Panc1 (cell line): Measurements from ENCODE around the gene ETFRF1. TPM values are rescaled to one million over a fixed set of nuclear protein-coding genes. Genes with fewer than 3 reads are reported as not detected.
A peak's percentile ranks its signal among the peaks of the same experiment; 100 is the strongest.

Source experiments
- ATAC-seq: fragments of 200-7000 bp; cut with Tn5 transposase; 2 replicates; pipeline ENCODE4 v1.9.1; 2020; ENCODE audit warnings: mild to moderate bottlenecking, moderate library complexity
- BruUV-seq: library from RNA; stranded (reverse); fragments of 400-500 nt; replicated peaks from 2 replicates; lab custom pipeline; 2021; lab: Mats Ljungman, UMichigan
- CTCF ChIA-PET: fragments of 300-600 bp; sonication (Branson Sonifier 250); formaldehyde crosslinking; loops from one replicate; lab custom pipeline; 2022; ENCODE audit warnings: antibody characterized with exemption; lab: Charles Lee
- POLR2A ChIA-PET: fragments of 300-600 bp; sonication (Branson Sonifier 250); formaldehyde crosslinking; loops from one replicate; lab custom pipeline; 2022; ENCODE audit warnings: antibody characterized with exemption; lab: Charles Lee
- DNase-seq: peaks from one replicate; pipeline ENCODE4 v3.0.0-alpha.2; 2010; ENCODE audit warnings: low read depth, low spot score
- H3K27ac ChIP-seq: 2 replicates; pipeline ENCODE4 v1.5.1; 2011; ENCODE audit warnings: mild to moderate bottlenecking, low read length, inconsistent platforms
- H3K27me3 ChIP-seq: fragments of 200-500 bp; sonication (Bioruptor generic); 2 replicates; pipeline ENCODE4 v1.6.0; 2014; ENCODE audit warnings: low read length, inconsistent platforms; ENCODE audit not compliant: control insufficient read depth, insufficient read depth
- H3K36me3 ChIP-seq: fragments of 200-500 bp; sonication (Bioruptor generic); 2 replicates; pipeline ENCODE4 v1.5.1; 2014; ENCODE audit warnings: inconsistent platforms, mild to moderate bottlenecking, low read length, moderate library complexity; ENCODE audit not compliant: control insufficient read depth, insufficient read depth
- H3K4me1 ChIP-seq: 2 replicates; pipeline ENCODE4 v1.5.1; 2011; ENCODE audit warnings: inconsistent platforms, mild to moderate bottlenecking, low read length, moderate library complexity; ENCODE audit not compliant: control insufficient read depth, insufficient read depth
- H3K4me3 ChIP-seq, 2 experiments: 2 replicates each; pipeline ENCODE4 v1.5.1; 2011 to 2012; ENCODE audit warnings: low read depth in 2 of 2, low read length in 2 of 2, mild to moderate bottlenecking in 2 of 2, inconsistent platforms in 1 of 2, moderate library complexity in 1 of 2
- H3K9me3 ChIP-seq: fragments of 200-500 bp; sonication (Bioruptor generic); 2 replicates; pipeline ENCODE4 v1.5.1; 2014; ENCODE audit warnings: low read depth, mild to moderate bottlenecking, inconsistent platforms, low read length, moderate library complexity; ENCODE audit not compliant: control insufficient read depth, insufficient read depth
- CTCF ChIP-seq: fragments of 450-650 bp; IDR thresholded peaks from 2 replicates; pipeline ENCODE4 v1.5.1; 2017; ENCODE audit warnings: mild to moderate bottlenecking
- POLR2AphosphoS5 ChIP-seq: IDR thresholded peaks from 2 replicates; pipeline ENCODE4 v1.6.1; 2012; ENCODE audit warnings: mild to moderate bottlenecking, low read depth, low read length, moderate library complexity
- REST ChIP-seq, 2 experiments: IDR thresholded peaks; 2 replicates each; pipeline ENCODE4 v1.6.1; 2011 to 2012; ENCODE audit warnings: low read depth in 2 of 2, control low read depth in 1 of 2, low read length in 1 of 2, mild to moderate bottlenecking in 1 of 2, moderate library complexity in 1 of 2; ENCODE audit not compliant: insufficient read depth in 1 of 2
- SIN3A ChIP-seq: IDR thresholded peaks from 2 replicates; pipeline ENCODE4 v1.6.1; 2012; ENCODE audit warnings: low read depth, mild to moderate bottlenecking, low read length, moderate library complexity, borderline replicate concordance; ENCODE audit not compliant: insufficient read depth
- TCF7L2 ChIP-seq: IDR thresholded peaks from 2 replicates; pipeline ENCODE4 v1.6.1; 2011; ENCODE audit warnings: mild to moderate bottlenecking, low read depth, low read length, inconsistent platforms
- in situ Hi-C: cut with HindIII; loops from 2 replicates; pipeline ENCODE4 v1.10.0; 2016; ENCODE audit warnings: low sequenced_read_pairs, low pct_unique_long_range_greater_than_20kb
- intact Hi-C: fragments of 100-400 bp; cut with micrococcal nuclease; formaldehyde crosslinking; loops from one replicate; pipeline ENCODE4 v1.10.0; 2022; ENCODE audit not compliant: unreplicated experiment
- total RNA-seq: library from RNA; stranded (reverse); gene quantifications from one replicate; pipeline ENCODE4 v1.2.1, GENCODE V29; 2021; ENCODE audit not compliant: unreplicated experiment

ETFRF1 gene
- total RNA-seq, 1 experiment from 2014 or later, result 12.6 TPM

- ChIA-PET POLR2A (interaction anchor here (0.6 kb wide), 1 partner anchor 208 kb away, joined by 4 read pairs; no protein-coding TSS in a partner anchor), CTCF (interaction anchor here (0.5 to 1.1 kb wide), 7 partner anchors 40 to 369 kb away, joined by 3 to 11 read pairs (median 3); partner anchors contain the start of genes DNAI7 and ETFRF1)
- Histone ChIP-seq H3K9me3 (no peaks in the 10 kb centered on the region), H3K27ac (no peak overlapping the region), H3K27me3 (no peaks in the 10 kb centered on the region; the same call in 1 of the 2 replicates), H3K4me3 (no peak overlapping the region), H3K36me3 (no peaks in the 10 kb centered on the region), H3K4me1 (no peaks in the 10 kb centered on the region)
- DNase-seq (peak; percentile 33), ATAC-seq (no peak)
- intact Hi-C loops (loop anchor here (1.0 kb wide), 1 partner anchor 164 kb away; no protein-coding TSS in a partner anchor), in situ Hi-C loops (no loop called here)
- BruUV-seq, result no TSS peak
- no peak for TF ChIP-seq TCF7L2
- TF ChIP-seq CTCF, result peak; percentile 88; the same call in 1 of the 2 replicates
These were observed 39.9 kb upstream of the ETFRF1 start for GRCh38 chr12:25155022-25155576.

- intact Hi-C loops, result no loop called here
- BruUV-seq, result no TSS peak
- Histone ChIP-seq H3K4me1 (no peaks in the 10 kb centered on the region), H3K36me3 (no peaks in the 10 kb centered on the region), H3K27me3 (no peaks in the 10 kb centered on the region; the same call in 1 of the 2 replicates), H3K9me3 (no peaks in the 10 kb centered on the region), H3K4me3 (no peak overlapping the region), H3K27ac (no peak overlapping the region)
- DNase-seq, result no peak
- in situ Hi-C loops, result no loop called here
- ATAC-seq, result no peak
- TF ChIP-seq CTCF, result no peak
- no peak for TF ChIP-seq TCF7L2
- TF ChIP-seq SIN3A, result no peak
- TF ChIP-seq REST (IDR thresholded peaks at IDR 0.05; ENCODE audit: insufficient read depth in 1 of 2, low read depth in 2 of 2, low read length in 1 of 2), result no peak
- TF ChIP-seq POLR2AphosphoS5, result no peak
- ChIA-PET POLR2A (interaction anchor here (0.6 kb wide), 1 partner anchor 229 kb away, joined by 5 read pairs; no protein-coding TSS in a partner anchor), CTCF (interaction anchor here (1.1 kb wide), 1 partner anchor 39 kb away, joined by 6 read pairs; the partner anchor contains the start of genes DNAI7 and ETFRF1)
These were observed 39.0 kb upstream of the ETFRF1 start for GRCh38 chr12:25156061-25156460.
